Right kidney (tissue), 9 donors: Measurements from ENCODE around the gene SCGB1D4.
"Not testable (repeated sequence)": the region's sequence is repeated elsewhere in the genome, so short reads cannot be mapped to it uniquely, and the experiment has no call there.

ENCODE experiments used
- DNase-seq: peaks from one replicate; pipeline ENCODE4 v3.0.0-alpha.2; 2016
- long read RNA-seq, 8 donors: transcript quantifications; one replicate each; lab custom pipeline, GENCODE V29; 2026

Gene SCGB1D4, protein sequence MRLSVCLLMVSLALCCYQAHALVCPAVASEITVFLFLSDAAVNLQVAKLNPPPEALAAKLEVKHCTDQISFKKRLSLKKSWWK
- long read RNA-seq, donor 1: 0 reads
- long read RNA-seq, donor 2: 0 reads
- long read RNA-seq, donor 3: 0 reads
- long read RNA-seq, donor 4: 0 reads
- long read RNA-seq, donor 5: 0 reads
- long read RNA-seq, donor 6: 0 reads
- long read RNA-seq, donor 7: 0 reads
- long read RNA-seq, donor 8: 0 reads

DNA sequence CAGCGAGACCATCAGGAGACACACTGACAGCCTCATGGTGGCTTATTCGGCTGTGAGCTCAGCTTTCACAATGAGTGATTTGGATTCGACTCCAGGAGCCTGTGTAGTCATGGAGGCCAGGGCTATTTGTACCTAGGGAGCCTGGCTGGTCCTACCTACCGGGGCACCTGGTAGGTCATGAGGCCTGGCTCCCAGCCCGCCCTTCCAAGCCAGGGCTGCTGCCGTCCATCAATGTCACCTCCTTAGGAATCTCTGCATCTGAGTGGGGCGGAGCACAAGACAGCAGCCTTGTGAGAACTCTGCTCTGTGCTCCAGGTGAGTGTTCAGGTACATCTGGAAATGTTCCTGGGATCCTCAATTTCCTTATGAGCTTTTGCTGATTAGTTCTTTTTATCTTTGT, at the start of gene SCGB1D4:
SCGB1D4 (minus strand) TSS at position 101 of the 400 bp plus-strand sequence; CDS start at position 36, 65 bp downstream.
- DNase-seq: no peak

DNA sequence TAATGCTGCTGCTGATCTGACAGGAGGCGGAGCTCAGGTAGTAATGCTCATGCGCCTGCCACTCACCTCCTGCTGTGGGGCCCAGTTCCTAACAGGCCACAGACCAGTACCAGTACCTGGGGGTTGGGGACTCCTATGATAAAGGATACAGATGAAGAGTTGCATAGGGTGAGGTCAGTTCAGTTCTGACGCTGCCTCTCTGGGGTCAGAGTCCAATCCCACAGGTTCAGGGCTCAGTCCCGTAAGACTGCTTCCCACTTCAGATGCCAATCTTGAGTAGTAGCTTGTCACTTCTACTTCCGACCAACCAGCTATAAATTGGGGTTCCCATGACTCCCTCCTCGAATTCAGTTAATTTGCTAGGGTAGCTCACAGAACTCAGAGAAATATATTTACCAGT, 47.0 kb upstream of the SCGB1D4 start:
- DNase-seq: no peak

DNA sequence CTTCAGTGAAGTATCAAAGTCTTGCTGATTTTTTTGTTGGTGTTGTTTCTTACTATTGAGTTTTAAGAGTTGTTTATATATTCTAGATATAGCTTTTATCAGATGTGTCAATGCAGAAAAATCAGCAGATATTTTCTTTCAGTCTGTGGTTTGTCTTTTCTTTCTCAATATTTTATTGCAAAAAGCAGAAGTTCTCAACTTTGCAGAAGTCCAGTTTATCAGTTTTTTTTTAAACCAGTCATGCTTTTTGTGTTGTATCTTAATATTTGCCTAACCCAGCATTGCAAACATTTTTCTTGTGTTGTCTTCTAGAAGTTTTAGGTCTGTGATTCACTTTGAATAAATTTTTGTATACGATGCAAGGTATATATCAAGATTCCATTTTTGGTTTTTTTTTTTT, 45.3 kb upstream of the SCGB1D4 start:
- DNase-seq: no peak

- DNase-seq: not testable (repeated sequence)
Measured at GRCh38 chr11:62343646-62344190, 44.8 kb upstream of the SCGB1D4 start.

DNA sequence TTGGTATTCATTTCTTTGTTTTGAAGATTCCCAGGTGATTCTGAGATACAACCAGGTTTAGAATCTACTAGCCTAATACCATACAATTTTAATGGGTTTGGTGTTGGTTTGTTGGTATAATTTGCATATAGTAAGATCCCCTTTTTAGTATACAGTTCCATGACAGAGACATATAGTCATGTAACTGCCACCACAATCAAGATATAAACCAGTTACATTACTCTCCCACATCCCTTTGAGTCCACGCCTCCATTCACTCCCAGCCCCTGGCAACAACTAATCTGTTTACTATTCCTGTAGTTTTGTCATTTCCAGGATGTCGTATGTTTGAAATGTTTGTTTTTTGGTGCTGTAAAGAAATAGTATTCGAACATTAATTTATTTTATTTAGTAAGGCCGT, 42.7 kb upstream of the SCGB1D4 start:
- DNase-seq: no peak

DNA sequence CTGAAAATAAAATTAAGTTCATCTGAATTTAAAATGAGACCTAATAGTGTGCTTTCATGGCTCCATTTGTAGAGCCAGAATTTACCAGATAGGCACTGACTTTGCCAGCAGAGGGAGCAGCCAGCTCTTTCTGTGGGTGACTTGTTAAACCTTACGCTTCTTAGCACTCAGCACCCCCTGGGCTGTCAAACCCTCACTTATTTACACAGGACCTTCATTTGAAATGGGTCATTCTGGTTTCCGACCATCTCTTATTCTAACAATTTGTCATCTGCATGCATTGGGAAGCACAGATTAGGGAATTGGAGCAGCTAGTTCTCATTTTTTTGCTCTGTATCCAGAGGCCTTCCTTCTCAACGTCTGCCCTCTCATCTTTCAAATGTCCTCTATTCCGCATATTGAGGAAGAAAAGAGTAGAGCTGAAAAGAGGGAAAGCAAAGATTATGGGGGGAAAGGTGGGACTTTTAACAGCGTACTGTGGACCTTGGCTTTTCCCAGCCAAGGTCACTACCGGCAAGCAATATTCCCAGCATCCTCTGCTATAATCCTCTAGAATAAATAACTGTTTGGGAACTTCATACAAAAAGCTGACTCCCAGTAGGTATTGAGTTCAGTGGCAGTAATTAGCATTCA, 41.5 kb upstream of the SCGB1D4 start:
- DNase-seq: peak; percentile 29

GRCh38 chr11:62338218-62338617, 39.3 kb upstream of the SCGB1D4 start:
- DNase-seq: no peak

GRCh38 chr11:62337303-62338181, 38.7 kb upstream of the SCGB1D4 start, which contains the start of gene ASRGL1:
ASRGL1 (plus strand) TSS chr11:62337448; CDS start chr11:62337978, 530 bp downstream.
- DNase-seq: peak; percentile 84

DNA sequence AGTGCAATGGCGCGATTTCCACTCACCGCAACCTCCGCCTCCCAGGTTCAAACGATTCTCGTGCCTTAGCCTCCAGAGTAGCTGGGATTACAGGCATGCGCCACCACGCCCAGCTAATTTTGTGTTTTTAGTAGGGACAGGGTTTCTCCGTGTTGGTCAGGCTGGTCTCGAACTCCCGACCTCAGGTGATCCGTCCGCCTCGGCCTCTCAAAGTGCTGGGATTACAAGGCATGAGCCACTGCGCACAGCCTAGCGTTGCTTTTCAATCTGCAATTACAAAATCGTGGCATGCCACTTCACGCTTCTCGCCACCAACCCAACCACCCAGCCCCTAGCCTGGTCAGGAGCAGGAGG, 38.1 kb upstream of the SCGB1D4 start:
- not testable (repeated sequence) for DNase-seq

DNA sequence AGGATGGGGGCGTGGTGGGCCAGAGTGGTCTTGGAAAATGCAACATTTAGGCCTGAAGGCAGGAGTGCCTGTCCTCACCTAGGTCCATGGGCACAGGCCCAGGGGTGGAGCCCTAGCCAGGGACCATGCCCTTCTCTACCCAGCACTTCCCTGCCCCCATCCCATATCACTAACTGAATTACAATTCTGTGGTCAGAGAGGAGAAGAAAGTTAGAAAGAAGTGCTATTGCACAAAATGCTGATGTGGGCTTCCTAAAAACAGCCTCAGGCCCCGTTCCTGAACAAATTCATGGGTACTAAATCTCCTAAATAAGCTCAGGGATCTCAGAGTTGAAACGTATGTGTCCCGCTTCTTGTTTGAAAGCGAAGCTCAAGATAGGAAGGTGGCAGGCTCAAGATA, 34.9 kb upstream of the SCGB1D4 start:
- DNase-seq: no peak

GRCh38 chr11:62331264-62331663, 32.4 kb upstream of the SCGB1D4 start:
- not testable (repeated sequence) for DNase-seq

GRCh38 chr11:62327541-62327940, 28.7 kb upstream of the SCGB1D4 start:
- DNase-seq: not testable (repeated sequence)

DNA sequence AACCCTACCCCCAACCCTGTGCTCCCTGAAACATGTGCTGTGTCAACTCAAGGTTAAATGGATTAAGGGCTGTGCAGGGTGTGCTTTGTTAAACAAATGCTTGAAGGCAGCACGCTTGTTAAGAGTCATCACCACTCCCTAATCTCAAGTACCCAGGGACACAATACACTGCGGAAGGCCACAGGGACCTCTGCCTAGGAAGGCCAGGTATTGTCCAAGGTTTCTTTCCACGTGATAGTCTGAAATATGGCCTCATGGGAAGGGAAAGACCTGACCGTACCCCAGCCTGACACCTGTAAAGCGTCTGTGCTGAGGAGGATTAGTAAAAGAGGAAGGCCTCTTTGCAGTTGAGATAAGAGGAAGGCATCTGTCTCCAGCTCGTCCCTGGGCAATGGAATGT, 27.8 kb upstream of the SCGB1D4 start:
- DNase-seq: not testable (repeated sequence)

- DNase-seq: peak; percentile 28
Measured at GRCh38 chr11:62325781-62326180, 26.9 kb upstream of the SCGB1D4 start.

DNA sequence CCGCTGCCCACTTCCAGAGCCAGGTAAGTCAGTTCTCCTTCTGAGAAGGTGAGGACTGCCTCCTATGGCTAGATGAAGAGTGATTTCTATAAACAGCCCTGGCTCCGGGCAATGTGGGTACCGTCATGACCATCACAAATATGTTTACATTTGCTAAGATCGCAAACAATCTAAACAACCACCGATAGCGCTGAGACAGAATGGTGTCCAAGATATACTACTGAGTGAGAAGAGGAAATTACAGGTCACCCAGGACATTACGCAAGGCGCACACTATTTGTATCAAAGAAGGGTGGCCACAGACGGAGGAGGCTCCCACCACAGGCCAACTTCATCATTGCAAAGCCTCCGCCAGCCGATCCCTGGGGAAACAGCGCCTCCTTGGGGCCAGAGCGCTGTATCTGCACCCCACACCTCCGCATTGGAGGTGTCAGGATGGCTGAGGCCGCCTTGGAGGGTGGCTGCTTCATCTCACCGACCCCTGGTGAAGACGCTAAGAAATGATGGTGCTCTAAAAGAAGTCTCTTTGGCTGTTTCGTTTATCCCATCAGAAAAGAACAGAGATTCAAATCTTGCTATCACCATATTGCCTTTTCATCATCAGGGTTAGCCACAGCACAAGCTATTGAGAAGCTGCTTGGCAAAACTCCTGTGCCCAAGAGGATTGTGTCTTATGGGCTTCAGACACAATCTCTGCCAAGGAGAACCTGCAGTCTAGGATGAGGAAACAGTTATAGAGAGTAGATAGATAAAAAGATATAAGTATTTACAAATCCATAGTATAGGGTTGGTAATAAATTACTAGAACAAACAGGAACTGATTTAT, 26.1 kb upstream of the SCGB1D4 start:
- no peak for DNase-seq

- no peak for DNase-seq
Measured at GRCh38 chr11:62322524-62322923, 23.6 kb upstream of the SCGB1D4 start.

DNA sequence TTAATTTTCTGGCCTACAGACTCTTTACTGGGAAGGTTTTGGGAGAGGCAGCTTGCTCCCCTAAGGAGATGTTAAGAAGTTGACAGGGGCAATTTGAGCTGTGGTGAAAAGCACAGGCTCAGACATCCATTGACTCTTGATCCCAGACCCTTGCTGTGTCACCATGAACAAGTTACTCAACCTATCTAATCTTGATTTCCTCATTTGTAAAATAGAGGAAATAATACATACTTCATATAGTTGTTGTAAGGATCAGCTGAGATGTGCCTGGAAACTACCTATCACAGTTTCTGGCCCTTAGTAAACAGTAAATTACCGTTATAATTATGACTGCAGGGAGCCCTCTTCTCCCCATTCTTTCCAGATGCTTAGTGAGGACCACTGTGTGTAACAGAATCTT, 16.6 kb upstream of the SCGB1D4 start:
- no peak for DNase-seq

- DNase-seq: no peak
Measured at GRCh38 chr11:62309991-62310390, 11.1 kb upstream of the SCGB1D4 start.

DNA sequence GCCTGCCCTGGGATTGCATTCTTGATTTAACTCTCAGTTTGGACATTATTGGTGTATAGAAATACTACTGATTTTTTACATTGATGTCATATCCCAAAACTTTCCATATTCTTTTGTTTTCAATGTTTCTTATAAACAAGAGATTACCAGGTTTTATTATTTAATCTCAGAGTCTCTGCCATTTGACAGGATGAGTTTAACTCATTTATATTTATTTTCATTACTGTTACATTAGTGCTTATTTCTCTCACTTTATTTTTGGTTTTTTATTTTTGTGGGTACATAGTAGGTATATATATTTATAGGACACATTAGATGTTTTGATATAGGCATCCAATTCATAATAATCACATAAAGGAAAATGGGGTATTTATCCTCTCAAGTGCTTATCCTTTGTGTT, 9.1 kb upstream of the SCGB1D4 start:
- DNase-seq: no peak

DNA sequence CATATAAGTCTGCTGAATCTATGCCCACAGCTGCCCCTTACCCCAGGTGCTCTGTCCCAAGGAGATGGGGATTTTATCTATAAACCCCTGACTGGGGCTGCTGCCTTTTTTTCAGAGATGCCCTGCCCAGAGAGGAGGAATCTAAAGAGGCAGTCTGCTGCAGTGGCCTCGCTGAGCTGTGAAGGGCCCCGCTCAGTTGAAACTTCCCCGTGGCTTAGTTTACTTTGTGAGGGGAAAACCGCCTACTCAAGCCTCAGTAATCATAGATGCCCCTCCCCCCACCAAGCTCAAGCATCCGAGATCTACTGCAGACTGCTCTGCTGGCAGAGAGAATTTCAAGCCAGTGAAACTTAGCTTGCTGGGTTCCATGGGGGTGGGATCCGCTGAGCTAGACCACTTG, 7.4 kb upstream of the SCGB1D4 start:
- DNase-seq: no peak

GRCh38 chr11:62295504-62295903, 3.4 kb downstream of the SCGB1D4 start:
- DNase-seq: peak; percentile 13

DNA sequence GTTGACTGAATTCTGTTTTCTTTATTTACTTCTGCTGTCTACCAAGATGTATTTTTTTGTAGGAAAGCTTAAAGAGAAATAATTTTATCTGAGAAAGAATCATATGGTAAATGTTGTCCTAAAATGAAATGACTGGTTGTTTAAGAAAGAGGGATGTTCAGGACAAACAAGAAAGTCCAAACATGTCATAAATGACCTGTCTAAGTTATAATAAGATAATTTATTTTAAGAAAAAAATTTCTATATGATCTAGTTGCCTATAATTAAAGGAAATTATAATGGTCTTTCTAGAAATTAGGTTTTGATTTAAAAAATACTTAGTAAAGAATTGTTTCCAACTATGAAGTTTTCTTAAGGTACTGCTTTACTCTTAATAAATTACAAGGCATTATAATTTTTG, 18.4 kb downstream of the SCGB1D4 start:
- DNase-seq: no peak
